ENCODE measurements around the gene TTLL12. TPM values are rescaled to one million over a fixed set of nuclear protein-coding genes. Genes with fewer than 3 reads are reported as not detected.
A peak's percentile ranks its signal among the peaks of the same experiment; 100 is the strongest.

Gene TTLL12
- total RNA-seq, 1 donor from 2014 or later = 85.7 TPM

DNA sequence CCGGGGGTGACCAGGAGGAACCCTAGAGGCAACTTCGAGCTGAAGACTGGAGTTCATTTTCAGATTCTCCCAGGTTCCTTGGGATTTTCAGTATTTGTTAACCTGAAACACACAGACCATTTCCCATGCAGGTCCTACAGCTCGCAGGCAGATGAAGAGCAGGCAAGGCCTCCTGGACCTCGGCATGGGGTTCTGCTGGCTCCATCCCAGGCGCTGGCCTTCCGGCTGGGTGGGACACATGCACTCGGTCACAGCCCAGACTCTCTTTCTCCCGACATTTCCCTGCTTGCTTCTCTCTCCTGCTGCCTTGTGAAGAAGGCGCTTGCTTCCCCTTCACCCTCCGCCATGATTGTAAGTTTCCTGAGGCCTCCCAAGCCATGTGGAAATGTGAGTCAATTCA is 15.4 kb upstream of the TTLL12 start:
- no peak for DNase-seq (ENCODE audit: low spot score)
- Mint-ChIP-seq H3K27me3 (ENCODE audit: low read depth) (peaks cover 2% of the 10 kb centered on the region), H3K27ac (no peak overlapping the region), H3K9me3 (no peaks in the 10 kb centered on the region), H3K4me1 (ENCODE audit: low read depth) (no peaks in the 10 kb centered on the region), H3K4me3 (ENCODE audit: low read depth) (no peak overlapping the region), H3K36me3 (ENCODE audit: low read depth) (no peaks in the 10 kb centered on the region)
- intact Hi-C loops (cut with micrococcal nuclease) = no loop called here

DNA sequence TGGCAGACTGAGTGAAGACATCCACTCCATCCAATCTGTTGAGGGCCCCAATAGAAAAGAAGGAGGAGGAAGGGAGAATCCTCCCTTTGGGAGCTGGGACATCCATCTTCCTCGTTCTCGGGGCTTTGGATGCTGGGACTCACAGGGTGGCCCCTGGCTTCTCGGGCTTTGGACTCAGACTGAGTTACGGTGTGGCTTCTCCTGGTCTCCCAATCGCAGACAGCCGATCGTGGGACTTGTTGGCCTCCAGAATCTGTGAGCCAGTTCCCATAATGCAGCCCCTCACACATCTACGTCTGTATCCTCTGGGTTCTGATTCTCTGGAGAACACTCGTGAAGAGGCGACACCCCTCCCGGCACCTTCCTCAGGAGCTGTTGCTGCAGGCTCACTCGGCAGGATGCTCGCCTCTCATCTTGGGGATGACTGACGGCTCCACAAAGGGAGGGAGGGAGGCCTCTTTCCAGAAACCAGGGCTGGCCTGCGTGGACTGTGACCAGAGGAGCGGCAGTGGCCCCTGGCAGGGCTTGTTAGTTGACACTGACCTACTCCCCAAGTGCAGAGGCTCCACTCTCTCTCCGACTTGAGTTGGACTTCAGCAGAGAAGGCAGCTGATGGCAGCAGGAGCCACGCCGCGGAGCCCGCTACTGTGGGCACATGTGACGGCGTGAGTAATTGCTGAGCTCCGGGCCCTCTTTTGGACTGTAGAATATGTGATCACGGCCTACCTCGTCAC is 14.7 kb upstream of the TTLL12 start:
- Mint-ChIP-seq H3K27ac (no peak overlapping the region), H3K9me3 (no peaks in the 10 kb centered on the region), H3K36me3 (ENCODE audit: low read depth) (no peaks in the 10 kb centered on the region), H3K27me3 (ENCODE audit: low read depth) (peaks cover 2% of the 10 kb centered on the region), H3K4me1 (ENCODE audit: low read depth) (no peaks in the 10 kb centered on the region), H3K4me3 (ENCODE audit: low read depth) (no peak overlapping the region)
- intact Hi-C loops (cut with micrococcal nuclease) = no loop called here
- no peak for DNase-seq (ENCODE audit: low spot score)

DNA sequence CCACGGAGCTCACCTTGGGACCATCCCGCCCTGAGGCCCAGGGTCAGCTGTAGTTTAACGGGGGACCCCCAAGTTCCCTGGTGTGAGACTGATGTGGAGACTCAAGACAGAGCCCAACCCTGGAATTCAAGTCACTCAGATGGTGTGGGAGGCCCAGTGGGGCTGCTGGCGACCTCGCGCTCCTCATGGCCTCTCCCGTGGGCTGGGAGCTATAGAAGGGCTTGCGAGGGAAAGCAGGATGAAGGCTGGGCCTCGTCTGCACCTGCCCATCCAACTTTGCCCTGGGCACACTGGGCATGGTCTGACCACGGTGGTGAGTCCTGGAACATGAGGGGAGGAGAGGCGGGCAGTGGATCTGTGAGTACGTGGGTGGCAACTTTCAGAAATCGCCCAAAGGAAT is 13.6 kb upstream of the TTLL12 start:
- peaks cover 5% of the 10 kb centered on the region for H3K27me3 Mint-ChIP-seq (ENCODE audit: low read depth)
- H3K4me3 Mint-ChIP-seq (ENCODE audit: low read depth) = no peak overlapping the region
- H3K4me1 Mint-ChIP-seq (ENCODE audit: low read depth) = no peaks in the 10 kb centered on the region
- no peaks in the 10 kb centered on the region for H3K9me3 Mint-ChIP-seq
- no peak overlapping the region for H3K27ac Mint-ChIP-seq
- DNase-seq (ENCODE audit: low spot score) = no peak
- no peaks in the 10 kb centered on the region for H3K36me3 Mint-ChIP-seq (ENCODE audit: low read depth)
- intact Hi-C loops (cut with micrococcal nuclease) = no loop called here

DNA sequence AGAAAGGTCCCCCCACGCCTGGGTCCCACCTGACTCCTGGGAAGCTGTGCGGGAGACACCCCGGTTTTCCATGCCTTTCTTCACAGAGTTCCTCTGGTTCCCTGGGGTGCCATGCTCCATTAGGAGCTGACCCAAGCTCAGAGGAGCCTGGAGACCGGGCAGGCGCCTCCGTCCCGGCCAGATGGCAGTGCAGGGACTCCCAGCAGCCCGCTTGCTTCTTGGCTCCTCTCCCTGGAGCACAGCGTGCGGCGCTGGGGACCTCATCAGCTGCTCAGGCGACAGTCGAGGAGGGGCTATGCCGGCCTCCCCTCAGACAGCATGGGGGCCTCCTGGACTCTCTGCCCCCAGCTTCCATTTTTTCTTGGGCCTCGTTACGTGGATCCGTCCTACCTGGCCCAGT is 13.1 kb upstream of the TTLL12 start:
- peaks cover 6% of the 10 kb centered on the region for H3K27me3 Mint-ChIP-seq (ENCODE audit: low read depth)
- DNase-seq (ENCODE audit: low spot score) = no peak
- H3K27ac Mint-ChIP-seq = no peak overlapping the region
- no peak overlapping the region for H3K4me3 Mint-ChIP-seq (ENCODE audit: low read depth)
- no peaks in the 10 kb centered on the region for H3K4me1 Mint-ChIP-seq (ENCODE audit: low read depth)
- intact Hi-C loops (cut with micrococcal nuclease) = no loop called here
- H3K36me3 Mint-ChIP-seq (ENCODE audit: low read depth) = no peaks in the 10 kb centered on the region
- H3K9me3 Mint-ChIP-seq = no peaks in the 10 kb centered on the region

DNA sequence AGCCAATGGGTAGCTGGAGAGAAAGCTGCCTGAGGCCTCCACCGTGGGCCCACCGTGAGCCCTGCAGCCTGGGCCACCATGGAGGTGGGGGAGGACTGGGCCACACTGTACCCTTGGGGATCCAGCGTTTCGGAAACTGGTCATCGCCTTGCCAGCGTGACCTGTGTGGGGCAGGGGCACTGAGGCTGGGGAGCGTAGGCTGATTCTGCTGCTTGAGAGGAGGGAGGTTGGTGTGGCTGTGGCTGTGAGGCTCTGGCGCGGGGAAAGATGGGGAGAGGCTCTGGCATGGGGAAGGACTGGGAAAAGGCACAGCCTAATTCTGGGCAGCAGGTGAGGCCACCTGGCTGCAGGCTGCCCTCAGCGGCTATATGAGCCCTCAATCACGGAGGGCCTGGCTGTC is 12.6 kb upstream of the TTLL12 start:
- H3K27ac Mint-ChIP-seq = no peak overlapping the region
- intact Hi-C loops (cut with micrococcal nuclease) = no loop called here
- no peak for DNase-seq (ENCODE audit: low spot score)
- no peaks in the 10 kb centered on the region for H3K4me1 Mint-ChIP-seq (ENCODE audit: low read depth)
- H3K4me3 Mint-ChIP-seq (ENCODE audit: low read depth) = no peak overlapping the region
- no peaks in the 10 kb centered on the region for H3K9me3 Mint-ChIP-seq
- no peaks in the 10 kb centered on the region for H3K36me3 Mint-ChIP-seq (ENCODE audit: low read depth)
- H3K27me3 Mint-ChIP-seq (ENCODE audit: low read depth) = peaks cover 11% of the 10 kb centered on the region

DNA sequence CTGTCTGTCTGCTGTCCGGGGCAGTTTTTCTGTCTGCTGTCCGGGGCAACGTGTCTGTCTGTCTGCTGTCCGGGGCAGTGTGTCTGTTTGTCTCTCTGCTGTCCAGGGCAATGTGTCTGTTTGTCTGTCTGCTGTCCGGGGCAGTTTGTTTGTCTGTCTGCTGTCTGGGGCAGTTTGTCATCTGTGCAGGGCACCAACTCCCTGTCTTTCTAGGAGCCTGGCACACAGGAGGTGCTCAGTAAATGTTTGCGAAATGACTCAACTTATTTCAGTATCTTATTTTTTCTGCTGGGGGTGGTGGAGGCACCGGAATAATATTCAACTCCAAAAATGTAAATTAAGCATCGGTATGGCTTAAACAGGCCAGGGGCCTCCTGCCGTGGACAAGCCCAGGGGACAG is 12.0 kb upstream of the TTLL12 start:
- no peaks in the 10 kb centered on the region for H3K9me3 Mint-ChIP-seq
- H3K36me3 Mint-ChIP-seq (ENCODE audit: low read depth) = no peaks in the 10 kb centered on the region
- peaks cover 11% of the 10 kb centered on the region for H3K27me3 Mint-ChIP-seq (ENCODE audit: low read depth)
- no peak for DNase-seq (ENCODE audit: low spot score)
- H3K27ac Mint-ChIP-seq = no peak overlapping the region
- H3K4me1 Mint-ChIP-seq (ENCODE audit: low read depth) = no peaks in the 10 kb centered on the region
- intact Hi-C loops (cut with micrococcal nuclease) = no loop called here
- H3K4me3 Mint-ChIP-seq (ENCODE audit: low read depth) = no peak overlapping the region

DNA sequence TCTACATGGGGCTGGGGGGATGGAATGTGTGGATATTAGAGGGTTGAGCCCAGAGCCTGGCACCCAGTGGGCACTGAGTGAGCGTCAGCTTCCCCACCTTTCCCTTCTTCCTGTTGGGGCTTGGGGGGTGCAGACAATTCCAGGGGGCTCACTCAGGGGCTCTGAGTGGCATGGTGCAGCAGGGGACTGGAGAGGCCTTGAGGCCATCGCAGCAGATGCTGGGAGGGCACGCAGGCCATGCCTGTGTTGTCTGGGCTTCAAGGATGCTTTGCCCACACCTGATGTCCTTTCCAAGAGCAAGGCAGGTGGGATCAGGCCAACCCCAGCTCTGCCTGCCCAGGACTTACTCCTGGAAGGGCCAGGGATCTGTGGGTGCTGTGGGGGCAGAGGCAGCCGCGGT is 11.2 kb upstream of the TTLL12 start:
- Mint-ChIP-seq H3K36me3 (ENCODE audit: low read depth) (no peaks in the 10 kb centered on the region), H3K27ac (no peak overlapping the region), H3K4me3 (ENCODE audit: low read depth) (no peak overlapping the region), H3K27me3 (ENCODE audit: low read depth) (peaks cover 11% of the 10 kb centered on the region), H3K4me1 (ENCODE audit: low read depth) (no peaks in the 10 kb centered on the region), H3K9me3 (no peaks in the 10 kb centered on the region)
- intact Hi-C loops (cut with micrococcal nuclease) = no loop called here
- no peak for DNase-seq (ENCODE audit: low spot score)

DNA sequence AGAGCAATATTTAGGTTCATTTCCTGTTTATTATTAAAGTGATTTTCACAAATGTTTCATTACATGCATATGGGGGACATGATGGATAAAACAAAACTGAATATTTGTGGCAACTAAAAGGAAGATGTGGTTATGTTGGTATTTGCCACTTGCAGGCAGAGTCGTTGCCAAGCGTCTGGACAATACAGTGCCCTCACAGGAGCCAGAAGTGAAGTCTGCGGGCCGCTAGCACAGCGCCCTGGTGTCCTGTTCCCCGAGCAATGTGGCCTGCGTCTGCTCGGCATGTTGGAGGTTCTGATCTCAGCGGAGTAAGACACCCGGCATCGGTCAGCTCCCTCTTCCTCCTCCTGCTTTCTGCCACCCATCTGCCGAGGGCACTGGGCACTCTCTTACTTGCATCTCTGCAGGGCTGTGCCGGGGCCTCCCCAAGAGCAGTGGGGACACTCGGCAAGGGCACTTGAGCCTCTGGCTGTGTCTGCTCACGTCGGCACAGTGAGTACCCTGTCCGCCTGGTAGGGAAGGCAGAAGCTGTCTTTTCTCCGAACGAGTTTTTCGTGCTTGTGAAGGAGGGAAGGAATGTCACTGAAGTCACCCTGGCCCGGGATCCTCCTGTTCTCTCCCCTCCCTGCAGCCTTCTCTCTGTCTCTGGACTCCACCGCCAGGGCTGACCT is 10.5 kb upstream of the TTLL12 start:
- Mint-ChIP-seq H3K27me3 (ENCODE audit: low read depth) (peaks cover 11% of the 10 kb centered on the region), H3K4me3 (ENCODE audit: low read depth) (no peak overlapping the region), H3K27ac (no peak overlapping the region), H3K9me3 (no peaks in the 10 kb centered on the region), H3K4me1 (ENCODE audit: low read depth) (no peaks in the 10 kb centered on the region), H3K36me3 (ENCODE audit: low read depth) (no peaks in the 10 kb centered on the region)
- DNase-seq (ENCODE audit: low spot score) = no peak
- intact Hi-C loops (cut with micrococcal nuclease) = no loop called here

DNA sequence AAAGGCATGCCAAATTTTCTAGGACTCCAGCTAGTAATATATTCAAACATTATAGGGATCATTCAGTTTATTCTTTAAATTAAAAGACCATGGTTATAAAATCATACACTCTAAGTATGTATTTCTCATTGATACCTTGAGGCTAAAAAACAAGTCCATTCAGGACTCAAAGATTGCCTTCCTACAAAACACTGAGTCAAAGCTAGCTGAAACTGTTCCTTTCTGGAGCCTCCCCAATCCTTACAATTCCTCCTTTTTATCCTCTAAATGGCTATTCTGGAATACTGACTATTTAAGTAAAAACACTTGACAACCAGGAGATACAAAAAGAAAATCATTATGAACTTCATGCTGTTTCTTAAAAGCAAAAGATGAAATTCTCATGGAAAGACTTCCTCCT is 4.9 kb upstream of the TTLL12 start:
- no peak overlapping the region for H3K4me3 Mint-ChIP-seq (ENCODE audit: low read depth)
- peaks cover 5% of the 10 kb centered on the region for H3K4me1 Mint-ChIP-seq (ENCODE audit: low read depth)
- peaks cover 12% of the 10 kb centered on the region for H3K9me3 Mint-ChIP-seq
- no peak for DNase-seq (ENCODE audit: low spot score)
- intact Hi-C loops (cut with micrococcal nuclease) = no loop called here
- H3K36me3 Mint-ChIP-seq (ENCODE audit: low read depth) = peaks cover 7% of the 10 kb centered on the region
- peaks cover 16% of the 10 kb centered on the region for H3K27me3 Mint-ChIP-seq (ENCODE audit: low read depth)
- H3K27ac Mint-ChIP-seq = no peak overlapping the region

DNA sequence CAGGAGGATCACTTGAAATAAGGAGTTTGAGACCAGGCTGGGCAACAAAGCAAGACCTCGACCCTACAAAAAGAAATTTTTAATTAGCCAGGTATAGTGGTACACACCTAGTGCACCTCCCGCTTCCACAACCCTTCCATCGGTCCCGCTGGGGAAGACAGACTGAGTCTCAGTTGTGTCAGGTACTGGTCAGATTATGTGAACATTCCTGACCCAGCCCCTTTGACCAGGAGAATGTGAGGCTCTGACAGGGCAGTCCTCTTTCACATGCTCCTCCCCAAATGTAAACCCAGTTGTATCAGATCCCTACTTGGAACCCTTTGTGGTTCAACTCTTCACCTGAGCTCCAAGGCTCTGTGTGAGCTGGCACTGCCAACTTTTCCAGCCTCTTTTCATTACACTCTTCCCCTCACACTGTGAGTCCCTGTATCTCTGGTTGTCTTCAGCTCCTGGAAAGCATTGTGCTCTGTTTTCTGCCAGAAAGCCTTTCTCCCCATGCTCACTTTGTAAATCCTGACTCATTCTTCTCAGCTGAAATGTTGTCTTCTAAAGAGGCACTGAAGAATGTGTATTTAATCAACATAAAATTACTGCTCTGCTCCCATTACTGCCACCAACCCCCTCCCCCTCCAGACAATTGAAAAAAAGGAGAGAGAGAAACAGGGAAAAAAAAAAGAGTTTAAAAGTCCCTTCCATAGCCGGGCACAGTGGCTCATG is 2.1 kb upstream of the TTLL12 start:
- Mint-ChIP-seq H3K4me3 (ENCODE audit: low read depth) (peak overlapping the region; percentile 52), H3K27ac (peak overlapping the region; percentile 36), H3K9me3 (peaks cover 12% of the 10 kb centered on the region), H3K27me3 (ENCODE audit: low read depth) (peaks cover 7% of the 10 kb centered on the region), H3K4me1 (ENCODE audit: low read depth) (peaks cover 12% of the 10 kb centered on the region), H3K36me3 (ENCODE audit: low read depth) (peaks cover 14% of the 10 kb centered on the region)
- DNase-seq (ENCODE audit: low spot score) = no peak
- intact Hi-C loops (cut with micrococcal nuclease) = loop anchor here (5.0 kb wide), 1 partner anchor 37 kb away; the partner anchor contains the start of gene TSPO

DNA sequence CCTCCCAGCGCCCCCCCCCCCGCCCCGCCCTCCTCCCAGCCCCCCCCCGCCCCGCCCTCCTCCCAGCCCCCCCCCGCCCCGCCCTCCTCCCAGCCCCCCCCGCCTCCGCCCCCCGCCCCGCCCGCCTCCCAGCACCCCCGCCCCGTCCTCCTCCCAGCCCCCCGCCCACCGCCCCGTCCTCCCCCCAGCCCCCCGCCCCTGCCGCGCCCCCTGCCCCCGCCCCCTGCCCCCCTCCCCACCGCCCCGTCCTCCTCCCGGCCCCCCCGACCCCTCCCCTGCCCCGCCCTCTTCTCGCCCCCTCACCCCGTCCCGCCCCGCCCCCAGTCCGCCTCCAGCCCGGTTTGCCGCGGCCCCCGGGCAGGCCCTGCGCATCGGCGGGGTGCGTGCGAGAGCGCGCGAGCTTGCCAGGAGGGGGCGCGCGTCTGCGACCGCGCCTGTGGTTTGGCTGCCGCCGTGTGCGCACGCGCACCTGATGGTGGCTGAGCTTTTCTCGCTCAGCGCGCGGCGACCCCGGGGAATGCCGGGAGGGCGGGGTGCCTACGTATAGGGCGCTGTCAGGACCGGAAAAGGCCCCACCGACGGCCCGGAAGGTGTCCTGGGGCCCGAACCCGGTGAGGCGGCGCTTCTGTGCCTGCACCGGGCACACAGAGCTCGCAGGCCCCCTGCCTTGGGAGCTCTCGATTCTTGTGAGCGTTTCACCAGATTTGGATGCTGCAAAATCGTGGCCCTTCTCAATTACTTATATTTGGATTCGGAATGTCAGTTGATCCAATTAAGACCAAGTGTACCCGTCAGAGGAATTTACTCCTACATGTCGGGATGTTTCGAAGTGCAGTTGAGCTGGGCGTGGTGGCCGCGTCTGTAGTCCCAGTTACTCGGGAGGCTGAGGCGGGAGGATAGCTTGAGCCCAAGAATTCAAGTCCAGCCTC is 501 bp upstream of the TTLL12 start:
- peak overlapping the region; percentile 82 for H3K4me3 Mint-ChIP-seq (ENCODE audit: low read depth)
- peaks cover 15% of the 10 kb centered on the region for H3K4me1 Mint-ChIP-seq (ENCODE audit: low read depth)
- DNase-seq (ENCODE audit: low spot score) = peak; percentile 97
- intact Hi-C loops (cut with micrococcal nuclease) = loop anchor here (5.0 kb wide), 1 partner anchor 35 kb away; the partner anchor contains the start of gene TSPO
- H3K27ac Mint-ChIP-seq = peak overlapping the region; percentile 91
- peaks cover 7% of the 10 kb centered on the region for H3K27me3 Mint-ChIP-seq (ENCODE audit: low read depth)
- peaks cover 19% of the 10 kb centered on the region for H3K36me3 Mint-ChIP-seq (ENCODE audit: low read depth)
- peaks cover 12% of the 10 kb centered on the region for H3K9me3 Mint-ChIP-seq

DNA sequence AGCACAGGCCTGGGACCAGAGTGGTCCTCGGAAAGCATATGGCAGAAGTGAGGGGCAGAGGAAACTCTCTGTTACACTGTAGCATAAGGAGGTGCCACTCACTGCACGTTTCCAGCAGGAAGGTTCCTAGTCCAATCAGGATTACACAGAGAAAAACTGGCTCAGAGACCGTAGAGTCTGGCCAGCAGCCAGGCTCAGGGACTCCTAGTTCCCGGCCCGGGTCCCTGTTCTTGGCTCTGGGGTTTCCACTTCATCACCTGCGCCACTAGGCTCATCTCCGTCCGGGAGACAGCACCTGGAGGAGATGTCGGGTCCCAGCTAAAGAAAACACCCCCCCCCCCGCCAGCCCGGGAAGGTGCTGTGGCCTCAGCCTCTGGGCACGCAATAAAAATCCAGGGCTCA is 1.1 kb downstream of the TTLL12 start:
- H3K4me3 Mint-ChIP-seq (ENCODE audit: low read depth) = peak overlapping the region; percentile 79
- H3K9me3 Mint-ChIP-seq = peaks cover 2% of the 10 kb centered on the region
- H3K36me3 Mint-ChIP-seq (ENCODE audit: low read depth) = peaks cover 21% of the 10 kb centered on the region
- DNase-seq (ENCODE audit: low spot score) = no peak
- no peaks in the 10 kb centered on the region for H3K27me3 Mint-ChIP-seq (ENCODE audit: low read depth)
- no peak overlapping the region for H3K27ac Mint-ChIP-seq
- intact Hi-C loops (cut with micrococcal nuclease) = loop anchor here (5.0 kb wide), 1 partner anchor 34 kb away; the partner anchor contains the start of gene TSPO
- H3K4me1 Mint-ChIP-seq (ENCODE audit: low read depth) = peaks cover 15% of the 10 kb centered on the region

Data from activated T-helper 2 cell treated with anti-CD3 and anti-CD28 coated beads, Interferon-gamma antibody, Interleukin-2, Interleukin-4, amounts not matched to agents 10 μg/mL and 5 μg/mL and 100 μg/mL, durations not matched to agents 14 hours and 24 hours and 36 hours (primary cell).